Inflammatory macrophage (primary cell): ENCODE results near the gene NLGN2.

Source experiments
- DNase-seq, 2 donors: peaks; one replicate each; pipeline ENCODE4 v3.0.0-alpha.2; 2020 to 2022

Gene NLGN2

GRCh38 chr17:7437950-7438614 lies 30.4 kb downstream of the NLGN2 start:
- DNase-seq = peak; percentile 48 to 54

- DNase-seq = no peak
These were observed 31.2 kb downstream of the NLGN2 start for GRCh38 chr17:7438656-7439460.

- DNase-seq = no peak
These were observed 31.9 kb downstream of the NLGN2 start, which contains the start of gene FGF11 for GRCh38 chr17:7439462-7440112. Gene FGF11, plus strand, starts transcription at chr17:7439512. Its CDS starts 109 bp downstream, at chr17:7439621.

- peak in 1 of 2 donors; percentile 27 for DNase-seq
These were observed 32.6 kb downstream of the NLGN2 start for GRCh38 chr17:7440113-7440833.

GRCh38 chr17:7440834-7441195 lies 33.2 kb downstream of the NLGN2 start:
- DNase-seq = no peak

- DNase-seq = no peak
These were observed 33.6 kb downstream of the NLGN2 start for GRCh38 chr17:7441266-7441665.

GRCh38 chr17:7442142-7442541 lies 34.5 kb downstream of the NLGN2 start:
- no peak for DNase-seq

GRCh38 chr17:7443499-7444485 lies 36.1 kb downstream of the NLGN2 start:
- DNase-seq = no peak

- peak; percentile 59 to 66 for DNase-seq
These were observed 37.3 kb downstream of the NLGN2 start, which contains the start of gene CHRNB1 for GRCh38 chr17:7444682-7445618. Gene CHRNB1, plus strand, starts transcription at chr17:7445061. Its CDS starts 67 bp downstream, at chr17:7445128.

- no peak for DNase-seq
These were observed 37.9 kb downstream of the NLGN2 start for GRCh38 chr17:7445619-7445968.

- no peak for DNase-seq
These were observed 40.8 kb downstream of the NLGN2 start for GRCh38 chr17:7448461-7448860.

- DNase-seq = no peak
These were observed 52.4 kb downstream of the NLGN2 start for GRCh38 chr17:7459961-7460545.

GRCh38 chr17:7460850-7461660 lies 53.4 kb downstream of the NLGN2 start:
- DNase-seq = no peak

GRCh38 chr17:7462474-7463371 lies 55.1 kb downstream of the NLGN2 start:
- no peak for DNase-seq

- DNase-seq = no peak
These were observed 55.8 kb downstream of the NLGN2 start for GRCh38 chr17:7463372-7463846.

- no peak for DNase-seq
These were observed 56.4 kb downstream of the NLGN2 start for GRCh38 chr17:7464081-7464480.

GRCh38 chr17:7465597-7466275 lies 58.1 kb downstream of the NLGN2 start:
- no peak for DNase-seq
